Measurements from ENCODE around the gene GALNT9. TPM values are rescaled to one million over a fixed set of nuclear protein-coding genes. Genes with fewer than 3 reads are reported as not detected.
A peak's percentile ranks its signal among the peaks of the same experiment; 100 is the strongest.

GALNT9 gene
- total RNA-seq, 1 experiment from 2014 or later, result 0.44 TPM

DNA sequence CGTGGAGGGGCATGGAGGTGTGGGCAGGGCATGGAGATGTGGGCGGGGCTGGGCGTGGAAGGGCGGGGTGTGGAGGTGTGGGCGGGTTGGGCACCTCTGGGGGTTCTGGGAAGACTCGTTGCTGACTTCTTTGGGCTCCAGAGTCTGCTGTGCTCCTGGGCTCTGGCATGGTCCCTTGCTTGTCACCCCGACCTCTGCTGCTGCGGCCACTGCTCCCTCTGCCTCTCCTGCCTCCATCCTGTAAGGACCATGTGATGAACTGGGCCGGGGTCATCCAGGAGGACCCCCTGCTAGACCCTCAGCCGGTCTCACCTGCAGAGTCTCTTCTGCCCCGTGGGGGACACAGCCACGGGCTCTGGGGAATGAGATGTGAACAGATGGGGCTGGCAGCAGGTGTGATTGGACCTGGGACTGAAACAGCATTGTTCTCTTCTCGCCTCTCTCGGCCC is 169.8 kb downstream of the GALNT9 start:
- Histone ChIP-seq H3K36me3 (ENCODE audit: low read depth, low read length) (peaks cover 25% of the 10 kb centered on the region), H3K9ac (ENCODE audit: low read length) (no peak overlapping the region), H3K27ac (ENCODE audit: low read length) (no peak overlapping the region), H3K4me3 (ENCODE audit: low read length) (no peak overlapping the region), H3K9me3 (ENCODE audit: low read length) (0 out of 2 replicates have a peak, but pooled peaks cover 7% of the 10 kb centered on the region), H3K9me2 (replicated peaks; ENCODE audit: low read length) (no peaks in the 10 kb centered on the region), H3K27me3 (ENCODE audit: low read length) (no peaks in the 10 kb centered on the region), H3K4me1 (ENCODE audit: insufficient read depth, low read length) (peaks cover 20% of the 10 kb centered on the region; the same call in 1 of the 2 replicates), H2AFZ (ENCODE audit: low read length) (no peak overlapping the region), H3K4me2 (ENCODE audit: low read length) (no peak overlapping the region), H4K20me1 (ENCODE audit: low read length) (no peaks in the 10 kb centered on the region), H3K79me2 (ENCODE audit: low read length) (no peaks in the 10 kb centered on the region), H3F3A (ENCODE audit: low read length, unreplicated experiment) (peaks cover 13% of the 10 kb centered on the region)
- DNase-seq (peak; percentile 32), ATAC-seq (no peak)
- TF ChIP-seq CTCF (conservative IDR thresholded peaks at IDR 0.05; ENCODE audit: low read depth, low read length) (no peak), EZH2 (IDR thresholded peaks at IDR 0.05; ENCODE audit: low read length, unreplicated experiment) (no peak), EZH2phosphoT487 (IDR thresholded peaks at IDR 0.05; ENCODE audit: borderline replicate concordance, low read length) (no peak)
- ChIA-PET POLR2A (ENCODE audit: unreplicated experiment) (no interaction called here), CTCF (no interaction called here)
- BruUV-seq (replicated peaks), result no TSS peak
- intact Hi-C loops (cut with micrococcal nuclease), result no loop called here

DNA sequence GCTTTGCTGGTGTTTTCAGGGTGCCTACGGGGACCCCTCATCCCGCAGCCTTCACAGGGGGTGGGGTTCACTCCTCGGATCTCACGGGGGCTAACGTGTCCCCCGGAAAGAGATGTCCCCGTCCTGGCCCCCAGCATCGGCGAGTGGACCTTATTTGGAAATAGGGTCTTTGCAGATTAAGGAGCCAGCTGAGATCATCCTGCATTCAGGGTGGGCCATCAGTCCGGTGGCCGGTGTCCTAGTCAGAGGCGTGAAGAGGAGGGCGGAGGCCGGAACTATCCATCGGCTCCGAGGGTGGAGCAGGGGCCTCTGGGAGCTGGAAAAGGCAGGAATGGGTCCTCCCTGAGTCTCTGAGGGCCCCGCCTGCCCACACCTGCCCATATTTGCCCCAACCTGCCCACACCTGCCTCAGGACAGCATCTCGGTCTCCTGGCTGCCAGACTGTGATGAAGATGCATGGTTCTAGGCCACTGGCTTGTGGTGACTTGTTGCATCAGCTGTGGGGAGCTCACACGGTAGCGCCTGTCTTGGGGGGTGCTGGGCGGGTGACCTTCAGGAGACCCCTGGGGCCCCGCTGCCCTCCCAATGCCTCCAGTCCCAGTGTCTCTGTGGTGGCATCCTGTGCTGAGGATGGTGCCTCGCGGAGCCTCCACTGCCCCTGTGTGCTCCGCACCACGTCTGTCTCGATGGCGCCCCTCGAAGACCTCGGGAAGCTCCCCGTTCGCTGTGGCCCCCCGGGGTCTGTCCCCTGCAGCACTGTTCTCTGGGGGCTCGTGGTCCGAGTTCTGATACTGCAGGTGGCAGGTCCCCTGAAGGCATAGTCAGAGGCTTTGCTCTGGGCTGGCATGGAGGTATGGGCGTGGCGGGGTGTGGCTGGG is 170.5 kb downstream of the GALNT9 start:
- no peak for DNase-seq
- intact Hi-C loops (cut with micrococcal nuclease), result no loop called here
- ChIA-PET POLR2A (ENCODE audit: unreplicated experiment) (no interaction called here), CTCF (no interaction called here)
- Histone ChIP-seq H2AFZ (ENCODE audit: low read length) (no peak overlapping the region), H4K20me1 (ENCODE audit: low read length) (no peaks in the 10 kb centered on the region), H3K27me3 (ENCODE audit: low read length) (no peaks in the 10 kb centered on the region), H3K4me1 (ENCODE audit: insufficient read depth, low read length) (peaks cover 20% of the 10 kb centered on the region; the same call in 1 of the 2 replicates), H3K79me2 (ENCODE audit: low read length) (no peaks in the 10 kb centered on the region), H3K9me3 (ENCODE audit: low read length) (0 out of 2 replicates have a peak, but pooled peaks cover 7% of the 10 kb centered on the region), H3K36me3 (ENCODE audit: low read depth, low read length) (peaks cover 25% of the 10 kb centered on the region), H3F3A (ENCODE audit: low read length, unreplicated experiment) (peaks cover 13% of the 10 kb centered on the region), H3K4me2 (ENCODE audit: low read length) (no peak overlapping the region), H3K4me3 (ENCODE audit: low read length) (no peak overlapping the region), H3K9me2 (replicated peaks; ENCODE audit: low read length) (no peaks in the 10 kb centered on the region), H3K27ac (ENCODE audit: low read length) (no peak overlapping the region), H3K9ac (ENCODE audit: low read length) (no peak overlapping the region)
- no peak for ATAC-seq
- no peak for TF ChIP-seq CTCF (conservative IDR thresholded peaks at IDR 0.05; ENCODE audit: low read depth, low read length)
- TF ChIP-seq EZH2 (IDR thresholded peaks at IDR 0.05; ENCODE audit: low read length, unreplicated experiment), result no peak
- no peak for TF ChIP-seq EZH2phosphoT487 (IDR thresholded peaks at IDR 0.05; ENCODE audit: borderline replicate concordance, low read length)
- BruUV-seq (replicated peaks), result no TSS peak
